Neural cell (in vitro differentiated cells): ENCODE measurements around the gene ENKUR. TPM values are rescaled to one million over a fixed set of nuclear protein-coding genes. Genes with fewer than 3 reads are reported as not detected.
"Not testable (repeated sequence)": the region's sequence is repeated elsewhere in the genome, so short reads cannot be mapped to it uniquely, and the experiment has no call there.

ENCODE experiments used
- H2AFZ ChIP-seq: fragments of 200-600, 300-800 bp; sonication (generic), shearing (Covaris generic); 2 replicates; pipeline ENCODE4 v1.6.0; 2014; ENCODE audit warnings: low read depth, mild to moderate bottlenecking, antibody characterized with exemption, low read length, moderate library complexity
- H3F3A ChIP-seq: fragments of 200-600 bp; shearing (Covaris generic); 2 replicates; pipeline ENCODE4 v1.6.1; 2016; ENCODE audit warnings: mild to moderate bottlenecking, moderate library complexity, mixed read lengths, antibody characterized with exemption, low read length; ENCODE audit not compliant: insufficient read depth, poor library complexity, severe bottlenecking
- H3K27ac ChIP-seq: fragments of 200-600, 300-800 bp; sonication (generic), shearing (Covaris generic); 2 replicates; pipeline ENCODE4 v1.5.1; 2014; ENCODE audit warnings: mild to moderate bottlenecking, low read length, moderate library complexity
- H3K27me3 ChIP-seq: fragments of 300-800, 200-600 bp; sonication (generic), shearing (Covaris generic); 2 replicates; pipeline ENCODE4 v1.6.0; 2014; ENCODE audit warnings: mild to moderate bottlenecking, low read depth, low read length, moderate library complexity; ENCODE audit not compliant: insufficient read depth
- H3K36me3 ChIP-seq: fragments of 300-800, 200-600 bp; sonication (generic), shearing (Covaris generic); 2 replicates; pipeline ENCODE4 v1.5.1; 2014; ENCODE audit warnings: mild to moderate bottlenecking, antibody characterized with exemption, low read length, moderate library complexity; ENCODE audit not compliant: insufficient read depth
- H3K4me2 ChIP-seq: fragments of 300-800, 200-600 bp; sonication (generic), shearing (Covaris generic); 2 replicates; pipeline ENCODE4 v1.6.0; 2014; ENCODE audit warnings: mild to moderate bottlenecking, low read length
- H3K4me3 ChIP-seq: fragments of 300-800, 200-600 bp; sonication (generic), shearing (Covaris generic); 2 replicates; pipeline ENCODE4 v1.5.1; 2014; ENCODE audit warnings: mild to moderate bottlenecking, low read length, moderate library complexity
- H3K79me2 ChIP-seq: fragments of 200-600 bp; shearing (Covaris generic); replicated peaks from 2 replicates; pipeline ENCODE4 v1.6.0; 2014; ENCODE audit warnings: mild to moderate bottlenecking, low read length, moderate library complexity; ENCODE audit not compliant: insufficient read depth
- H3K9ac ChIP-seq: fragments of 300-800, 200-600 bp; sonication (generic), shearing (Covaris generic); 2 replicates; pipeline ENCODE4 v1.6.1; 2016; ENCODE audit warnings: mild to moderate bottlenecking, low read length, mixed read lengths
- H3K9me2 ChIP-seq: fragments of 200-600 bp; shearing (Covaris generic); 2 replicates; pipeline ENCODE4 v1.6.1; 2016; ENCODE audit warnings: mild to moderate bottlenecking, low read length, mixed read lengths; ENCODE audit not compliant: insufficient read depth
- H3K9me3 ChIP-seq: fragments of 200-600, 300-800 bp; sonication (generic), shearing (Covaris generic); 2 replicates; pipeline ENCODE4 v1.6.1; 2016; ENCODE audit warnings: mild to moderate bottlenecking, mixed run types, low read length, moderate library complexity, mixed read lengths
- H4K20me1 ChIP-seq: fragments of 200-600 bp; shearing (Covaris generic); 2 replicates; pipeline ENCODE4 v1.6.1; 2016; ENCODE audit warnings: mild to moderate bottlenecking, mixed run types; ENCODE audit not compliant: insufficient read depth
- EP300 ChIP-seq: fragments of 450-650 bp; conservative IDR thresholded peaks from 2 replicates; pipeline ENCODE4 v1.6.1; 2014; ENCODE audit warnings: antibody characterized with exemption, mild to moderate bottlenecking, moderate library complexity; ENCODE audit not compliant: poor library complexity, severe bottlenecking
- EZH2 ChIP-seq: fragments of 200-600, 300-800 bp; shearing (Covaris generic), sonication (generic); IDR thresholded peaks from 2 replicates; pipeline ENCODE4 v1.6.1; 2014; ENCODE audit warnings: antibody characterized with exemption, low read length, borderline replicate concordance, mild to moderate bottlenecking; ENCODE audit not compliant: insufficient read depth, poor library complexity, severe bottlenecking
- MXI1 ChIP-seq: fragments of 450-650 bp; conservative IDR thresholded peaks from 2 replicates; pipeline ENCODE4 v1.6.1; 2014; ENCODE audit warnings: antibody characterized with exemption, mild to moderate bottlenecking; ENCODE audit not compliant: poor library complexity, severe bottlenecking
- POLR2AphosphoS5 ChIP-seq: IDR thresholded peaks from 2 replicates; pipeline ENCODE4 v1.6.1; 2012
- RAD21 ChIP-seq: fragments of 450-650 bp; conservative IDR thresholded peaks from 2 replicates; pipeline ENCODE4 v1.6.1; 2014; ENCODE audit warnings: antibody characterized with exemption, mild to moderate bottlenecking, moderate library complexity
- SMC3 ChIP-seq: fragments of 450-650 bp; conservative IDR thresholded peaks from 2 replicates; pipeline ENCODE4 v1.6.1; 2014; ENCODE audit warnings: antibody characterized with exemption, mild to moderate bottlenecking, moderate library complexity; ENCODE audit not compliant: poor library complexity
- TAF1 ChIP-seq: IDR thresholded peaks from 2 replicates; pipeline ENCODE4 v1.6.1; 2012; ENCODE audit warnings: low read depth
- polyA plus RNA-seq: library from polyadenylated mRNA; depleted of rRNA; stranded (reverse); fragments of >200 nt; gene quantifications from 2 replicates; pipeline ENCODE4 v1.2.3, GENCODE V29; 2014
- TF ChIP-seq, protein P1 (sequence below): IDR thresholded peaks from 2 replicates; pipeline ENCODE4 v1.6.1; 2012; ENCODE audit warnings: borderline replicate concordance
- TF ChIP-seq, protein P2 (sequence below): fragments of 450-650 bp; IDR thresholded peaks from 2 replicates; pipeline ENCODE4 v1.5.1; 2014; ENCODE audit warnings: antibody characterized with exemption, mild to moderate bottlenecking, moderate library complexity; ENCODE audit not compliant: poor library complexity, severe bottlenecking

Gene ENKUR
- polyA plus RNA-seq, 1 donor from 2014 or later = 2.6 TPM

DNA sequence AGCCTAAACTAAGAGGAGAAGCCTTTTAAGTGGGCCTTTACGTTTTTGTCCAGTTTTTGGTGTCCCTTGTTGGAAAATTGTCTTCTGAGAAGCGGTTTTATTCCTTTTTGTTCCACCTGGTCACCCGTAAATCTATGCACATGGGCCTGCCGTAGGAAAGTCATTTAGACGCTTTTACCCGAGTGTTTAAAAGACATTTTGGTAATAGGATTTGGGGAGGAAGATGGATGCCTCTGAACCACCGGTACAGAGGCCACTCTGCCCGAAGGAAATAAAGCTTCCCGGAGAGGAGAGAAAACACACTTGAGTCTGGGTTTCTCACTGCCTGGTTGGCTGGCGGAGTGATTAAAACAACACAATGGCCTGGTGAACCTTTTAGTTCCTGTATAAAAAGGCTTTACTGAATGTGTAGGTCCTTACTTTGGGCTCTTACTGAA, 1.2 kb upstream of the ENKUR start:
- peak overlapping the region; percentile 71 for H3K4me2 ChIP-seq
- no peaks in the 10 kb centered on the region for H3K9me2 ChIP-seq
- peaks cover 5% of the 10 kb centered on the region for H3F3A ChIP-seq
- H3K79me2 ChIP-seq = peaks cover 5% of the 10 kb centered on the region
- H3K36me3 ChIP-seq = no peaks in the 10 kb centered on the region
- no peaks in the 10 kb centered on the region for H4K20me1 ChIP-seq
- H3K9ac ChIP-seq = peak overlapping the region; percentile 71
- peak overlapping the region; percentile 76 for H2AFZ ChIP-seq
- peak overlapping the region; percentile 83 for H3K27ac ChIP-seq
- H3K9me3 ChIP-seq = no peaks in the 10 kb centered on the region
- H3K27me3 ChIP-seq = no peaks in the 10 kb centered on the region
- peak; percentile 3 for TF ChIP-seq RAD21
- TF ChIP-seq POLR2AphosphoS5 = no peak
- peak overlapping the region; percentile 82 for H3K4me3 ChIP-seq

DNA sequence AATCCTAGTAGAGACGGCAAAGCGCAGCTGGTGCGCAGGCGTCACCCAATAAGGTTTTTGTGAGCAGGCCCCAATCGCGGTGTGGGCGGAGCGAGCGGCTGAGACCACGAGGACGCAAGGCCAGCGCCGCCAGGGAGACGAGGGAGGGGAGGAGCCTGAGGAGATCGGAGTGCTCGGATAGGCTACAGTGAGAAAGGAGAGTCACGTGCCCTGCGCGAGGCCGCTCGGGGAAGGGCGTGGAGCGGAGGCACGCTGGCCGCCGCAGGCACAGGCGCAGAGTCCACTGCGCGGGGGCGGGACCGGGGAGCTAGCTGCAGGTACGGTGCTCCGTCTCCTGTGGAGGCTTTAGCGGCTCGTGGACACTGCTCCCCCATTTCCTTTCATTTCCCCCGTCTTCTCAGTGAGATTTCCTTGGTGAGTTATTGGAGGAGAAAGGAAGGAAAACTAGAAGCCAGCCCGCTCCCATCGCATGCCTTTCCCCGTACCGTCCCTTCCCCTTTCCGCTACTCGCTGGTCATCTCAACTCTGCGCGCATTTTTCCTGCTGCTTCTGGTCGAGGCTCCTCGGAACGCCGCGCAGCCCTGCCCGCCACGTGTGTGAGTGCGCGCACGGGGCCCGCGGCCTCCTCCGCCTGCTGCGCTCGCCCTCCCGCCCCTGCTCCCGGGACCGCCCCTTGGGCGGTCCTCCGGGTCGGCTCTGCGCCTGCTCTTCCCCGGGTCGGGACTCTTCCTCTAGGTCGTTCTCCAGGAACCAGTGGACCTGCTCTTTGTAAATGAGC, 607 bp upstream of the ENKUR start, which contains the start of gene THNSL1:
Gene THNSL1 (plus strand): TSS at position 237 of the 778 bp plus-strand sequence. CDS start 6,612 bp downstream, outside the sequence.
- peaks cover 5% of the 10 kb centered on the region for H3F3A ChIP-seq
- TF ChIP-seq MXI1 (peak; percentile 99), EP300 (no peak), SMC3 (peak; percentile 47), TAF1 (peak; percentile 54), EZH2 (no peak), RAD21 (peak; percentile 53), POLR2AphosphoS5 (peak; percentile 91)
- TF ChIP-seq, protein P1, sequence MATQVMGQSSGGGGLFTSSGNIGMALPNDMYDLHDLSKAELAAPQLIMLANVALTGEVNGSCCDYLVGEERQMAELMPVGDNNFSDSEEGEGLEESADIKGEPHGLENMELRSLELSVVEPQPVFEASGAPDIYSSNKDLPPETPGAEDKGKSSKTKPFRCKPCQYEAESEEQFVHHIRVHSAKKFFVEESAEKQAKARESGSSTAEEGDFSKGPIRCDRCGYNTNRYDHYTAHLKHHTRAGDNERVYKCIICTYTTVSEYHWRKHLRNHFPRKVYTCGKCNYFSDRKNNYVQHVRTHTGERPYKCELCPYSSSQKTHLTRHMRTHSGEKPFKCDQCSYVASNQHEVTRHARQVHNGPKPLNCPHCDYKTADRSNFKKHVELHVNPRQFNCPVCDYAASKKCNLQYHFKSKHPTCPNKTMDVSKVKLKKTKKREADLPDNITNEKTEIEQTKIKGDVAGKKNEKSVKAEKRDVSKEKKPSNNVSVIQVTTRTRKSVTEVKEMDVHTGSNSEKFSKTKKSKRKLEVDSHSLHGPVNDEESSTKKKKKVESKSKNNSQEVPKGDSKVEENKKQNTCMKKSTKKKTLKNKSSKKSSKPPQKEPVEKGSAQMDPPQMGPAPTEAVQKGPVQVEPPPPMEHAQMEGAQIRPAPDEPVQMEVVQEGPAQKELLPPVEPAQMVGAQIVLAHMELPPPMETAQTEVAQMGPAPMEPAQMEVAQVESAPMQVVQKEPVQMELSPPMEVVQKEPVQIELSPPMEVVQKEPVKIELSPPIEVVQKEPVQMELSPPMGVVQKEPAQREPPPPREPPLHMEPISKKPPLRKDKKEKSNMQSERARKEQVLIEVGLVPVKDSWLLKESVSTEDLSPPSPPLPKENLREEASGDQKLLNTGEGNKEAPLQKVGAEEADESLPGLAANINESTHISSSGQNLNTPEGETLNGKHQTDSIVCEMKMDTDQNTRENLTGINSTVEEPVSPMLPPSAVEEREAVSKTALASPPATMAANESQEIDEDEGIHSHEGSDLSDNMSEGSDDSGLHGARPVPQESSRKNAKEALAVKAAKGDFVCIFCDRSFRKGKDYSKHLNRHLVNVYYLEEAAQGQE = peak; percentile 47
- H3K4me3 ChIP-seq = peak within 1 kb of the TSS; percentile 82
- no peaks in the 10 kb centered on the region for H3K27me3 ChIP-seq
- H3K9ac ChIP-seq = peak within 1 kb of the TSS; percentile 71
- H2AFZ ChIP-seq = peak within 1 kb of the TSS; percentile 76
- H4K20me1 ChIP-seq = no peaks in the 10 kb centered on the region
- no peaks in the 10 kb centered on the region for H3K36me3 ChIP-seq
- H3K79me2 ChIP-seq = peaks cover 5% of the 10 kb centered on the region
- no peaks in the 10 kb centered on the region for H3K9me3 ChIP-seq
- H3K27ac ChIP-seq = peak within 1 kb of the TSS; percentile 83
- H3K4me2 ChIP-seq = peak within 1 kb of the TSS; percentile 85
- H3K9me2 ChIP-seq = no peaks in the 10 kb centered on the region

DNA sequence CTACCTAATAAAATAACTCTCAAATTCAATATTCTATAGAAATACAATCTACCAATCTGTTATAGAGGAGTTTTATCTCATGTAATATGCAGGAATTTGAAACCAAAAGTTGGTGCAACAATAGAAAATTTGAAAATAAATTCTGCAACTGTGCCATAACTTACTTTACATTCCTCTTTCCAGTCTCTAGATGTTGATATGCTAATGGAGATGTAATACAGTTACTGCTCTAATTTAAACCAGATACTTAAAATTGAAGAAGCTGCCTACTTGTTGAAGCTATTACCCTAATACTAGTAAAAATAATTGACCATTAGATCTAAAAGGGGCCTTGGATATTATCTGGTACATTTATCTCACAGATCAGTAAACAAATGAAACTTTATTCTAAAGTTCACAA, 1.4 kb downstream of the ENKUR start:
- TF ChIP-seq POLR2AphosphoS5 = no peak
- no peak for TF ChIP-seq TAF1
- TF ChIP-seq, protein P2, sequence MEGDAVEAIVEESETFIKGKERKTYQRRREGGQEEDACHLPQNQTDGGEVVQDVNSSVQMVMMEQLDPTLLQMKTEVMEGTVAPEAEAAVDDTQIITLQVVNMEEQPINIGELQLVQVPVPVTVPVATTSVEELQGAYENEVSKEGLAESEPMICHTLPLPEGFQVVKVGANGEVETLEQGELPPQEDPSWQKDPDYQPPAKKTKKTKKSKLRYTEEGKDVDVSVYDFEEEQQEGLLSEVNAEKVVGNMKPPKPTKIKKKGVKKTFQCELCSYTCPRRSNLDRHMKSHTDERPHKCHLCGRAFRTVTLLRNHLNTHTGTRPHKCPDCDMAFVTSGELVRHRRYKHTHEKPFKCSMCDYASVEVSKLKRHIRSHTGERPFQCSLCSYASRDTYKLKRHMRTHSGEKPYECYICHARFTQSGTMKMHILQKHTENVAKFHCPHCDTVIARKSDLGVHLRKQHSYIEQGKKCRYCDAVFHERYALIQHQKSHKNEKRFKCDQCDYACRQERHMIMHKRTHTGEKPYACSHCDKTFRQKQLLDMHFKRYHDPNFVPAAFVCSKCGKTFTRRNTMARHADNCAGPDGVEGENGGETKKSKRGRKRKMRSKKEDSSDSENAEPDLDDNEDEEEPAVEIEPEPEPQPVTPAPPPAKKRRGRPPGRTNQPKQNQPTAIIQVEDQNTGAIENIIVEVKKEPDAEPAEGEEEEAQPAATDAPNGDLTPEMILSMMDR = no peak
- no peak overlapping the region for H3K27ac ChIP-seq
- no peaks in the 10 kb centered on the region for H3K9me3 ChIP-seq
- H4K20me1 ChIP-seq = no peaks in the 10 kb centered on the region
- H3K79me2 ChIP-seq = peaks cover 5% of the 10 kb centered on the region
- no peaks in the 10 kb centered on the region for H3K9me2 ChIP-seq
- no peaks in the 10 kb centered on the region for H3K27me3 ChIP-seq
- H3K4me3 ChIP-seq = peak overlapping the region; percentile 82
- H3K36me3 ChIP-seq = no peaks in the 10 kb centered on the region
- peaks cover 5% of the 10 kb centered on the region for H3F3A ChIP-seq
- H2AFZ ChIP-seq = no peak overlapping the region
- H3K9ac ChIP-seq = no peak overlapping the region
- H3K4me2 ChIP-seq = peak overlapping the region; percentile 85

DNA sequence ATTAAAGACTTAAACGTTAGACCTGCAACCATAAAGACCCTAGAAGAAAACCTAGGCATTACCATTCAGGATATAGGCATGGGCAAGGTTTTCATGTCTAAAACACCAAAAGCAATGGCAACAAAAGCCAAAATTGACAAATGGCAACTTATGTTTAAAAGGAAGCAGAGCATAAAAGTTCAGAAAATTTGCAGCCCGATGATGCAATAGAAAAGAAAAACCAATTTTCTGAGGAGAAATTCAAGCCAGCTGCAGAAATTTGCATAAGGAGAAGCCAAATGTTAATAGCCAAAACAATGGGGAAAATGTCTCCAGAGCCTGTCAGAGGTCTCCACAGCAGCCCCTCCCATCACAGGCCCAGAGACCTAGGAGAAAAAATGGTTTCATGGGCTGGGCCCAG, 4.4 kb downstream of the ENKUR start:
- not testable (repeated sequence) for H3F3A ChIP-seq, H3K36me3 ChIP-seq, H3K9me2 ChIP-seq, H3K4me2 ChIP-seq, H3K9me3 ChIP-seq, H3K27me3 ChIP-seq, H2AFZ ChIP-seq, H4K20me1 ChIP-seq, H3K27ac ChIP-seq, H3K9ac ChIP-seq, H3K4me3 ChIP-seq, H3K79me2 ChIP-seq
